Measurements from ENCODE around the gene CDH16.

DNA sequence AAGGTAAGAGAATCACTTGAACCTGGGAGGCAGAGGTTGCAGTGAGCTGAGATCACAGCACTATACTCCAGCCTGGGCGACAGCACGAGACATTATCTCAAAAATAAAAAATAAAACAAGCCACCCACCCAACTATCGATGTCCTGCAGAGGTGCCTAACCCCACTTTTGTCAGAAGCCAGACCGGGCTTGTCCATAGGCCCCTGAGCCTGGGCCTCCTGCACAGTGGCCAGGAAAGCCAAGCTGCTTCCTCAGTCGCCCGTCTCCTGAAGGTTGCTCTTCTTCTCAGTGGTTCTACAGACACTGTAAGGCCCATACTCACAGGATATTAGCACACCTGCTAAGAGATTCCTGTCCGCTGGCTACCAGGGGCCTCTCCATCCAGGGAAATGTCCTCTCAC is 27.9 kb upstream of the CDH16 start:
- TF ChIP-seq, protein P1, sequence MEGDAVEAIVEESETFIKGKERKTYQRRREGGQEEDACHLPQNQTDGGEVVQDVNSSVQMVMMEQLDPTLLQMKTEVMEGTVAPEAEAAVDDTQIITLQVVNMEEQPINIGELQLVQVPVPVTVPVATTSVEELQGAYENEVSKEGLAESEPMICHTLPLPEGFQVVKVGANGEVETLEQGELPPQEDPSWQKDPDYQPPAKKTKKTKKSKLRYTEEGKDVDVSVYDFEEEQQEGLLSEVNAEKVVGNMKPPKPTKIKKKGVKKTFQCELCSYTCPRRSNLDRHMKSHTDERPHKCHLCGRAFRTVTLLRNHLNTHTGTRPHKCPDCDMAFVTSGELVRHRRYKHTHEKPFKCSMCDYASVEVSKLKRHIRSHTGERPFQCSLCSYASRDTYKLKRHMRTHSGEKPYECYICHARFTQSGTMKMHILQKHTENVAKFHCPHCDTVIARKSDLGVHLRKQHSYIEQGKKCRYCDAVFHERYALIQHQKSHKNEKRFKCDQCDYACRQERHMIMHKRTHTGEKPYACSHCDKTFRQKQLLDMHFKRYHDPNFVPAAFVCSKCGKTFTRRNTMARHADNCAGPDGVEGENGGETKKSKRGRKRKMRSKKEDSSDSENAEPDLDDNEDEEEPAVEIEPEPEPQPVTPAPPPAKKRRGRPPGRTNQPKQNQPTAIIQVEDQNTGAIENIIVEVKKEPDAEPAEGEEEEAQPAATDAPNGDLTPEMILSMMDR (IDR thresholded peaks at IDR 0.05; ENCODE audit: insufficient read depth, low read depth, low read length), result no peak
- no peak for TF ChIP-seq EZH2 (IDR thresholded peaks at IDR 0.05; ENCODE audit: insufficient read depth, low read length)
